T-helper 1 cell treated with Interleukin-12 subunit alpha and Interleukin-12 subunit beta and Interleukin-4 antibody, amounts not matched to agents 30 μg/mL and 1 μg/mL, for 36 hours (primary cell): ENCODE measurements around the gene RXFP2.

Experiments
- H3K27ac Mint-ChIP-seq: one replicate; pipeline ENCODE4 v1.8.0; 2021; ENCODE audit warnings: mild to moderate bottlenecking, mixed read lengths
- H3K27me3 Mint-ChIP-seq: one replicate; pipeline ENCODE4 v1.8.0; 2021; ENCODE audit warnings: low read depth, mixed read lengths
- H3K36me3 Mint-ChIP-seq: one replicate; pipeline ENCODE4 v1.8.0; 2021; ENCODE audit warnings: low read depth, mixed read lengths
- H3K4me1 Mint-ChIP-seq: one replicate; pipeline ENCODE4 v1.8.0; 2021; ENCODE audit warnings: low read depth, mixed read lengths
- H3K4me3 Mint-ChIP-seq: one replicate; pipeline ENCODE4 v1.8.0; 2021; ENCODE audit warnings: mild to moderate bottlenecking, moderate library complexity, mixed read lengths
- H3K9me3 Mint-ChIP-seq: one replicate; pipeline ENCODE4 v1.8.0; 2021; ENCODE audit warnings: mixed read lengths

The RXFP2 gene

GRCh38 chr13:31749929-31750328, 10.6 kb downstream of the RXFP2 start:
- Mint-ChIP-seq H3K4me1 (no peaks in the 10 kb centered on the region), H3K4me3 (no peak overlapping the region), H3K27ac (no peak overlapping the region), H3K9me3 (no peaks in the 10 kb centered on the region), H3K36me3 (no peaks in the 10 kb centered on the region), H3K27me3 (no peaks in the 10 kb centered on the region)

DNA sequence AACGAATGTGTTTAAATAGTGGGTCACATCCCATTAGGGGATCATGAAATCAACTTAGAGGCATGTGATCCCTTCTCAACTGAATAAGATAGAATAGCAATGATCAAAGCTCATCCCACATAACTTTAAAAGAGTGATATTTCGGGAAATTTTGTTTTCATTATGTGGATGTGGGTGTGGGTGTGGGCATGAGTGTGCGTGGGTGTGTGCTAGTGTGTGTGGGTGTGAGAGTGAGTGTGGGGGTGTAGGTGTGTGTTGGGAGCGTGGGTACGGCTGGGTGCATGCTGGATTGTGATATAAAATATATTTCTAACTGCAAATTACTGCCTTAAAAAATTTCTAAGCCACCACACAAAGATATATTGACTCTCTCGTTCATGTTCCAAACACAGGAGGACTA, 15.9 kb downstream of the RXFP2 start:
- Mint-ChIP-seq H3K9me3 (no peaks in the 10 kb centered on the region), H3K27ac (no peak overlapping the region), H3K27me3 (no peaks in the 10 kb centered on the region), H3K4me3 (no peak overlapping the region), H3K36me3 (no peaks in the 10 kb centered on the region), H3K4me1 (no peaks in the 10 kb centered on the region)

- H3K36me3 Mint-ChIP-seq = no peaks in the 10 kb centered on the region
- H3K27ac Mint-ChIP-seq = no peak overlapping the region
- H3K27me3 Mint-ChIP-seq = no peaks in the 10 kb centered on the region
- H3K4me3 Mint-ChIP-seq = no peak overlapping the region
- no peaks in the 10 kb centered on the region for H3K9me3 Mint-ChIP-seq
- no peaks in the 10 kb centered on the region for H3K4me1 Mint-ChIP-seq
Observed at GRCh38 chr13:31755803-31756212, 16.5 kb downstream of the RXFP2 start.

DNA sequence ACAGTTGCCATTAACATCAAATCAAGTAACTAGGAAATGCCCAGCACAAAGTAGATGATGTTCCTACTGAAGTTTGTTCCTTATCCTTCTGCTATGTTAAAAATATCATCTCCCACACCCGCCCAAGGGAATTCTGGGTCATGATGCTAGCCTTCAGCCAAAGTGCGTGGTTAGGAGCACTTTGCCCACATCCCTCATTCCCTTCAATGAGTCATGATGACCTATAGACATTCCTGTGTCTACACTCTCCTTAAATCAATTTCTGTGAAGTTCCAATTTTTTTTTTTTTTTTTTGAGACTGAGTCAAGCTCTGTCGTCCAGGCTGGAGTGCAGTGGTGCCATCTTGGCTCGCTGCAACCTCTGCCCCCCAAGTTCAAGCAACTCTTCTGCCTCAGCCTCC, 17.0 kb downstream of the RXFP2 start:
- Mint-ChIP-seq H3K4me1 (no peaks in the 10 kb centered on the region), H3K36me3 (no peaks in the 10 kb centered on the region), H3K27ac (no peak overlapping the region), H3K4me3 (no peak overlapping the region), H3K9me3 (no peaks in the 10 kb centered on the region), H3K27me3 (no peaks in the 10 kb centered on the region)

DNA sequence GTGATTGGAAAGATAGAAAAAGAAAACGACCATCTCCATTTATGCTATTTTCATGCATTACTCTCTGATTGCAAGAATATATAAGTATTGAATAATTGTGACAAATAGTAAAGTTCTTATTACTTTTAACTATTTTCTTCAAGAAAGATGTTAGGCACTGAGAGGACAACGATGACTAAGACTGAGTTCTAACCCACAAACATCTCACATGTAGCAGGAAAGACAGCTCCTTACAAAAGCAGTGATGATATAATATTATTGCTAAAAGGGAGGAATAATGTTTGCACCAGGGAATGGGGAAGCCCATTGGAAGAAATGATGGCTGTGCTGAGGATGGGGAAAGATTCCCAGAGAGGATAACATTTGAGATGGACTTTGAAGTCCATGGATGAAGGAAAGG, 22.6 kb downstream of the RXFP2 start:
- no peaks in the 10 kb centered on the region for H3K4me1 Mint-ChIP-seq
- no peaks in the 10 kb centered on the region for H3K36me3 Mint-ChIP-seq
- peaks cover 4% of the 10 kb centered on the region for H3K27me3 Mint-ChIP-seq
- no peak overlapping the region for H3K4me3 Mint-ChIP-seq
- H3K27ac Mint-ChIP-seq = no peak overlapping the region
- no peaks in the 10 kb centered on the region for H3K9me3 Mint-ChIP-seq

DNA sequence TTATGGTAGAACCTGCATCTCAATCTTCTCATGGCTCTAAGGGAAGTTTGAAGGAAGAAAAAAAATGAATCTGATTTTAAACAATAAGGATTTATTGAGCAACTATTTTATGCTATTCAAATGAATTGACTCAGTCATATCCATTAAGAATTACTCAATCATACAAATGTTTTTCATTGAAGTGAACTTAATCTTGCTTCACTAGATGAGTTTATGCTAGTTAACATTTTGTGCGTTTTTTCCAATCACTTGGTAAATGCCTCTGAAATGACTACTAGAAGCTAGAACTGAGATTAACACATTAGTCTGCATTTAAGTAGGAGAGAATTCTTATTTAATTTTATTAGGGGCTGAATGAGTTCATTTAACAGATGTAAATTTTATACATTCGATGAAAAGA, 25.2 kb downstream of the RXFP2 start:
- Mint-ChIP-seq H3K27me3 (peaks cover 4% of the 10 kb centered on the region), H3K36me3 (no peaks in the 10 kb centered on the region), H3K9me3 (no peaks in the 10 kb centered on the region), H3K27ac (no peak overlapping the region), H3K4me1 (no peaks in the 10 kb centered on the region), H3K4me3 (no peak overlapping the region)

- Mint-ChIP-seq H3K4me3 (no peak overlapping the region), H3K27ac (no peak overlapping the region), H3K27me3 (peaks cover 4% of the 10 kb centered on the region), H3K4me1 (no peaks in the 10 kb centered on the region), H3K9me3 (no peaks in the 10 kb centered on the region), H3K36me3 (no peaks in the 10 kb centered on the region)
Observed at GRCh38 chr13:31765138-31765785, 25.9 kb downstream of the RXFP2 start.

- Mint-ChIP-seq H3K4me1 (no peaks in the 10 kb centered on the region), H3K4me3 (no peak overlapping the region), H3K9me3 (no peaks in the 10 kb centered on the region), H3K27ac (no peak overlapping the region), H3K36me3 (no peaks in the 10 kb centered on the region), H3K27me3 (no peaks in the 10 kb centered on the region)
Observed at GRCh38 chr13:31767175-31767900, 28.0 kb downstream of the RXFP2 start.

- Mint-ChIP-seq H3K27ac (no peak overlapping the region), H3K27me3 (no peaks in the 10 kb centered on the region), H3K9me3 (no peaks in the 10 kb centered on the region), H3K4me1 (peaks cover under 1% of the 10 kb centered on the region), H3K36me3 (no peaks in the 10 kb centered on the region), H3K4me3 (no peak overlapping the region)
Observed at GRCh38 chr13:31768351-31768750, 29.0 kb downstream of the RXFP2 start.

DNA sequence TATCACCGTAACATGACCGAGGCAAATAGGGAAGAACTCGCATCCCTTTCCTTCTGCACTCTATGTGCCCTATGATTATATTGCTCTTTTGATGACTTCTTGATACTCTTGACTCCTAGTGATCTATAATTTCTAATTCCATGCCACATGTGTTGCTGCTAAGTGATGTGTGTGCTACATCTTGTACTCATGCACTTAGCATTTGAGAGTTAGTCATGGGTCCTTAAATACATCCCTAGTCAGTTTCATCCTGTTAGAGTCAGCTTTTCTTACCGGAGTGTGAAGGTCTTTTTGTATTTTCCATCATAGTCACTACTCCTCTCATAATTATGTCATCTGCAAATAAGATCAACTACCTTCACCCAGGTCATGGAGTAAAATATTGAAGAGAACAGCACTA, 30.2 kb downstream of the RXFP2 start:
- Mint-ChIP-seq H3K27me3 (no peaks in the 10 kb centered on the region), H3K36me3 (no peaks in the 10 kb centered on the region), H3K4me3 (no peak overlapping the region), H3K27ac (no peak overlapping the region), H3K9me3 (no peaks in the 10 kb centered on the region), H3K4me1 (peaks cover 3% of the 10 kb centered on the region)

GRCh38 chr13:31772231-31772630, 32.9 kb downstream of the RXFP2 start:
- Mint-ChIP-seq H3K27me3 (peaks cover 5% of the 10 kb centered on the region), H3K36me3 (no peaks in the 10 kb centered on the region), H3K9me3 (no peaks in the 10 kb centered on the region)

DNA sequence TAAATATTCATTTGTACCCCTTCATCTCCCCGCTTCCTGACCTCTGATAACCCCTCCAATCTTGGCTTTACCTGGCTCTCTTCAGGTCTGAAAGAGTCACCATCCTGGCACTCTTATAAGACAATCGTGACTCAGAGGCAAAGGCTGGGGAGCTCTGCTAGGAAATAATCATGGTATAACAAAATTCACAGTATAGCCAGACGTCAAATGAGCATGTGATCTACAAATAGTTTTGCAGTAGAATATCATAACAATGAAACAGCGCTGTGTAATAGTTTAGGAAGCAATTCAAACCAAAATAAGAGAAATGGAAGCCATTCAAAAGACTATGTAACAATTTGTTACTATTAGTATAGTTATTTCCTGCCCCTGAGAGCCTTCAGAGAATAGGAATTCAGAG, 34.2 kb downstream of the RXFP2 start:
- H3K9me3 Mint-ChIP-seq = no peaks in the 10 kb centered on the region
- H3K36me3 Mint-ChIP-seq = no peaks in the 10 kb centered on the region
- peak overlapping the region; percentile 16 for H3K4me3 Mint-ChIP-seq
- H3K27ac Mint-ChIP-seq = no peak overlapping the region
- H3K4me1 Mint-ChIP-seq = peaks cover 3% of the 10 kb centered on the region
- peaks cover 5% of the 10 kb centered on the region for H3K27me3 Mint-ChIP-seq

More at GRCh38 chr13:31772231-31772630, 32.9 kb downstream of the RXFP2 start:
- H3K27ac Mint-ChIP-seq = no peak overlapping the region
- no peak overlapping the region for H3K4me3 Mint-ChIP-seq
- peaks cover 3% of the 10 kb centered on the region for H3K4me1 Mint-ChIP-seq

GRCh38 chr13:31774186-31774750, 34.9 kb downstream of the RXFP2 start:
- Mint-ChIP-seq H3K27me3 (peaks cover 5% of the 10 kb centered on the region), H3K9me3 (no peaks in the 10 kb centered on the region), H3K4me1 (peaks cover 3% of the 10 kb centered on the region), H3K4me3 (no peak overlapping the region), H3K36me3 (no peaks in the 10 kb centered on the region), H3K27ac (no peak overlapping the region)

DNA sequence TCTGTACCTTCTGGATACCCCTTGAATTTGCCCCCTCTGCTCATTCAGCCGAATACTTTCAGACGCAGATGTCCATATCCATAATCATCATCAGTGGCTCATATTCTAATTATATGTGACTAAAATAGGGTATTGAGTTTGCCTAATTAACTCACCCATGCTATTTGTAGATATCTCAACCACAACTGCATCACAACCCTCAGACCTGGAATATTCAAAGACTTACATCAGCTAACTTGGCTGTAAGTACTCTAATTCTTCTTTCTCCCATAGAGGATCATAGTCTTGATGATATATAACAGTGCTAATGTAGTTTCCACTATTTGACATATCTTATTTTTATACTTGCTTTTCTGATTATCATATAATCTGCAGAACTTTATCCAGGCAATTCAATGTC, 35.8 kb downstream of the RXFP2 start:
- Mint-ChIP-seq H3K36me3 (no peaks in the 10 kb centered on the region), H3K27me3 (peaks cover 5% of the 10 kb centered on the region), H3K9me3 (no peaks in the 10 kb centered on the region), H3K27ac (no peak overlapping the region), H3K4me3 (no peak overlapping the region), H3K4me1 (peaks cover 3% of the 10 kb centered on the region)

DNA sequence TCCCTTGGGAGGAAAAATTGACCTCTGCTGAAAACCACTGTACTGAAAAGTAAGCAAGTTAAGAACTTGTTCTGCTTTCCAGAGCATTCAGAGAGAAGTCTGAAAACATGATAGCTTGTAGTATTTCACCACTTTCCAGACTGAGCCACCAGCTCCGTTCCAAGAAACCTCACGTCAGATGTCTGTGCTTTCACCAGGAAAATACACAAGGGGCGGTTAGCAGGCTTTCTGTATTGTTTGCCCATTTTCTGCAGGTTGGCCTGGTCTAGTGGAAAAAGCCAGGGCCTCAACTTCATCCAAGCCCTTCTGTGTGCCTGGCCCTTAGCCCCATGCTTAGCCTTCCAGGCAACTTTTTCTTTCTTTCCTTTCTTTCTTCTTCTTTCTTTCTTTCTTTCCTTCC, 36.4 kb downstream of the RXFP2 start:
- H3K27me3 Mint-ChIP-seq = peaks cover 5% of the 10 kb centered on the region
- no peak overlapping the region for H3K4me3 Mint-ChIP-seq
- H3K9me3 Mint-ChIP-seq = no peaks in the 10 kb centered on the region
- H3K4me1 Mint-ChIP-seq = peaks cover 3% of the 10 kb centered on the region
- no peak overlapping the region for H3K27ac Mint-ChIP-seq
- no peaks in the 10 kb centered on the region for H3K36me3 Mint-ChIP-seq
